ENCODE measurements around the gene ETV4.

DNA sequence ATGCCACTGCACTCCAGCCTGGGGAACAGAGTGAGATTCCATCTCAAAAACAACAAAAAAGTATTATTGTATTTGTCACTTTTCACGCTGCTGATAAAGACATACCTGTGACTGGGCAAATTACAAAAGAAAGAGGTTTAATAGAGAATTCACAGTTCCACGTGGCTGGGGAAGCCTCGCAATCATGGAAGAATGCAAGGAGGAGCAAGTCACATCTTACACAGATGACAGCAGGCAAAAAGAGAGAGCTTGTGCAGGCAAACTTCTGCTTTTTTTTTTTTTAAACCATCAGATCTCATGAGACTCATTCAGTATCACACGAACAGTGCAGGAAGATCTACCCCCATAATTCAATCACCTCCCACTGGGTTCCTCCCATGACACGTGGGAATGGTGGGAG lies 41.5 kb upstream of the ETV4 start:
- TF ChIP-seq, protein P1, sequence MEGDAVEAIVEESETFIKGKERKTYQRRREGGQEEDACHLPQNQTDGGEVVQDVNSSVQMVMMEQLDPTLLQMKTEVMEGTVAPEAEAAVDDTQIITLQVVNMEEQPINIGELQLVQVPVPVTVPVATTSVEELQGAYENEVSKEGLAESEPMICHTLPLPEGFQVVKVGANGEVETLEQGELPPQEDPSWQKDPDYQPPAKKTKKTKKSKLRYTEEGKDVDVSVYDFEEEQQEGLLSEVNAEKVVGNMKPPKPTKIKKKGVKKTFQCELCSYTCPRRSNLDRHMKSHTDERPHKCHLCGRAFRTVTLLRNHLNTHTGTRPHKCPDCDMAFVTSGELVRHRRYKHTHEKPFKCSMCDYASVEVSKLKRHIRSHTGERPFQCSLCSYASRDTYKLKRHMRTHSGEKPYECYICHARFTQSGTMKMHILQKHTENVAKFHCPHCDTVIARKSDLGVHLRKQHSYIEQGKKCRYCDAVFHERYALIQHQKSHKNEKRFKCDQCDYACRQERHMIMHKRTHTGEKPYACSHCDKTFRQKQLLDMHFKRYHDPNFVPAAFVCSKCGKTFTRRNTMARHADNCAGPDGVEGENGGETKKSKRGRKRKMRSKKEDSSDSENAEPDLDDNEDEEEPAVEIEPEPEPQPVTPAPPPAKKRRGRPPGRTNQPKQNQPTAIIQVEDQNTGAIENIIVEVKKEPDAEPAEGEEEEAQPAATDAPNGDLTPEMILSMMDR (IDR thresholded peaks at IDR 0.05), result no peak
- no peak for TF ChIP-seq EZH2 (IDR thresholded peaks at IDR 0.05)

Data from neural progenitor cell (in vitro differentiated cells).